GM10847 (cell line): ENCODE data around the gene CACNG5.

ENCODE experiments used
- POLR2A ChIP-seq: IDR thresholded peaks from 2 replicates; pipeline ENCODE4 v1.6.1; 2011; ENCODE audit not compliant: insufficient read length; ENCODE audit errors: extremely low read depth

CACNG5 gene

DNA sequence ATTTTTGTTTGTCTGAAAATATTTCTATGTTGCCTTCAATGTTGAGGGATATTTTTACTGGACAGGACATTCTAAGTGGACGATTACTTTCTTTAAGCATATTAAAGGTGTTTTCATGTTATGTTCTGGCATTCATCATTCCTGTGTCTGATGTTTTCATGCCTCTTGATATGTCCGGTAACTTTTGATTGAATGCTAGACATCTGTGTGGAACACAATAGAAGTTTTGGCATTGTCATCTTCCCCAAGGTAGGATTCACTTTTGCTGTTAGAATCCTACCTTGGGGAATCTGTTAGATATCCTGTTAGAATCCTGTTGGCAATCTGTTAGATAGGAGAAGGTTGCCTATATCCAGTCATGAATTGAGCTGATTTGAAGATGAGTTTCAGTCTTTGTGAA lies 28.9 kb downstream of the CACNG5 start:
- TF ChIP-seq POLR2A, result no peak

DNA sequence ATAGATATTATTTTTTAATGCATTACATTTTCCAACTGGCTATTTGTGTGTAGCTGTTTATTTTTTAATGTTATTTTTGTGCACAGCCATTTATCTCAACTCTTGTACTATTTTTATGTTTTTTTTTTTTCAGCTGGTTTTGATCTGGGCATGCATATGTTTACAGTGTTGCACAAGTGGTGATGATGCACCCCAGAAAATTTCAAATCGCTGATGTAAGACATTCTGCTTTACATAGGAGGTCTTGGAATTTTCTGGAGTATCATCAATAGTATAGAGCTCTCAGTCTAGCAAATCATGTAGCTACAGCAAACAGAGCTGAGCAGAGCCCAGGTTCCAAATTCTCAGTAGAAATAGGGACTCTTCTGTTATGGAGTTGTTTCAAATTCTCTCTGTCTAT lies 30.2 kb downstream of the CACNG5 start:
- TF ChIP-seq POLR2A, result no peak

GRCh38 chr17:66873962-66874361 lies 39.0 kb downstream of the CACNG5 start:
- no peak for TF ChIP-seq POLR2A

DNA sequence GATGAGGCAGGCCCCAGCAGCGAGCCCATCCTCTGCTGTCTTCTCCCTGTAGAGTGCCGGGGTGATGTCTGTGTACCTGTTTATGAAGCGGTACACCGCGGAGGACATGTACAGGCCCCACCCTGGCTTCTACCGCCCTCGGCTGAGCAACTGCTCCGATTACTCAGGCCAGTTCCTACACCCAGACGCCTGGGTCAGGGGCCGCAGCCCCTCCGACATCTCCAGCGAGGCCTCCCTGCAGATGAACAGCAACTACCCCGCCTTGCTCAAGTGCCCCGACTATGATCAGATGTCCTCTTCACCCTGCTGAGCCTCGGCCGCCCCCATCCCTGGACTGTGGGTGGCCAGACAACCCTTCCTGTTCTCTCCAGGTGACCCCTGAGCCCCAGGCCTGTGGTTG lies 50.0 kb downstream of the CACNG5 start:
- no peak for TF ChIP-seq POLR2A

DNA sequence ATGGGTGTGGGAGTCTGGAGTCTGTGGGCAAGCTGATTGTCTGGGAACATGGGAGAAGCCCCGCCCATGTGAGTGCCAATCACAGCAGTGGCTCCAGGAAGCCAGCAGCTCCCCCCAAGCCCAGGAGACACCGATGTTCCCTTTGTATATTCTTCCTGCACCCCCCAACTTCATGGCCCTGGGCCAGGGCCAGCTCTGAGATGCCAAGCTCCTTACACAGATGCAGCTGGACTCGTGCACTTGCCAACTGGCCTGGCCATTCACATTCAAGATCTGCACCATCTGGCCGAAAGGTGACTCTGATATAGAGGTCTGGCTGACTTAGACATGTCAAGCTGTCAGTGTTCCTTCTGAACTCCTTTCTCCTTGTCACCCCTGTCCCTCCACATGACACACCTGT lies 50.5 kb downstream of the CACNG5 start:
- TF ChIP-seq POLR2A, result no peak

- no peak for TF ChIP-seq POLR2A
Measured at GRCh38 chr17:66889480-66890230, 54.7 kb downstream of the CACNG5 start.

DNA sequence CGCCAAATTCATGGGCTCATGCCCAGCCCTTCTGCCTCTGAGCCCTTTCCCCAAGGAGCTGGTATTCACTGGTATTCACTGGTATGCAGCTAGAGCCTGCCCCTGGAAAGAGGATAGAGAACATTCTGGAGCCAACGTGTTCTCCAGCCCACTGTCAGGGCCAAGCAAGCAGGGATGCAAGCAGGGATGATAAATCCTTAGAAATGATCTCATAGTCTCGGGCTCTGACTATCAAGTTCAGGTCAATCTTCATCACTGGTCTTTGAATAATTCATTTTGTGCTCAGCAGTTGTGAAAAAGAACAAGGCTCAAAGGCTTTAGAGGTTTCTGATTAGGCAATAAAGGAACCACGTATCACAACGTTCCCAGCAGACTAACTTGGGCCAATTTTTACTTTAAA lies 57.3 kb downstream of the CACNG5 start:
- TF ChIP-seq POLR2A, result no peak

GRCh38 chr17:66893382-66893781 lies 58.5 kb downstream of the CACNG5 start:
- TF ChIP-seq POLR2A, result no peak

DNA sequence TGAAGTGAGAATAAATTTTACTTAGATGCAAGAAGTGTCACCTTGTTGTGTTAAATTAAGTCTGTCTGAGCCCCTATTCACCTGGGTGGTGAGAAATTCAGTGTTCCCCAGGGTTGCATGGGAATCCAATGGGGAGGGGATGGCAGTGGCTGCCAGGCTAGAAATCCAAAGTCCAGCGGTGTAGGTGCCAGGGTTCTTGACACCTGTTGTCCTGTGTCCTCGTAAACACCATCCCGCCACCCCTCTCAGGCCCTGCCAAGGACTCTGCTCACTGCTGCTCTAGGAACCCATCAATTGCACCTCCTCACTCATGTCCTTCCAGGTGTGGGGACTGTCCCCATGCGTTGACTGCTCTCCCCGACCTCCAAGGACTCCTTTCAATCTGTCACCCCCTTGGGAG lies 58.9 kb downstream of the CACNG5 start:
- TF ChIP-seq POLR2A, result no peak

- no peak for TF ChIP-seq POLR2A
Measured at GRCh38 chr17:66897141-66897540, 62.2 kb downstream of the CACNG5 start.

DNA sequence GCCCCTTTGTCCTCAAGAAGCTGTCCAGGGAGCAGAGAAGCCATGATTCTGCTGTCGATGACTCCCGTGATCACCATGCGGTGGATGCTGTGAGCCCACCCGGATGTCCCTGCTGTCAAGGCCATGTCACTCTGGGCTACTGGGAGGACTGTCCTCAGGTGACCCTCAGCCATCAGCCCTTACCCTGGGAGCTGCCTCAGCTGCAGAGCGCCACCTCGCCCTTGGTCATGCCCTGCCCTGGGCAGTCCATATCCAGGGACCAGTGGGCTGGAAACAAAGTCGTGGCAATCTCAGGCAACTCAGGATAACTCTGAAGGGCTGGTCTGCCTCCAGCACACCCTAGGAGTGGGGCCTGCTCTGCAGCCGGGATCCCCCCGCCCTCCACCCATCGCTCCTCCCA lies 63.6 kb downstream of the CACNG5 start:
- TF ChIP-seq POLR2A, result no peak

- no peak for TF ChIP-seq POLR2A
Measured at GRCh38 chr17:66900126-66901010, 65.5 kb downstream of the CACNG5 start.

GRCh38 chr17:66903781-66904180 lies 68.9 kb downstream of the CACNG5 start:
- TF ChIP-seq POLR2A, result no peak

DNA sequence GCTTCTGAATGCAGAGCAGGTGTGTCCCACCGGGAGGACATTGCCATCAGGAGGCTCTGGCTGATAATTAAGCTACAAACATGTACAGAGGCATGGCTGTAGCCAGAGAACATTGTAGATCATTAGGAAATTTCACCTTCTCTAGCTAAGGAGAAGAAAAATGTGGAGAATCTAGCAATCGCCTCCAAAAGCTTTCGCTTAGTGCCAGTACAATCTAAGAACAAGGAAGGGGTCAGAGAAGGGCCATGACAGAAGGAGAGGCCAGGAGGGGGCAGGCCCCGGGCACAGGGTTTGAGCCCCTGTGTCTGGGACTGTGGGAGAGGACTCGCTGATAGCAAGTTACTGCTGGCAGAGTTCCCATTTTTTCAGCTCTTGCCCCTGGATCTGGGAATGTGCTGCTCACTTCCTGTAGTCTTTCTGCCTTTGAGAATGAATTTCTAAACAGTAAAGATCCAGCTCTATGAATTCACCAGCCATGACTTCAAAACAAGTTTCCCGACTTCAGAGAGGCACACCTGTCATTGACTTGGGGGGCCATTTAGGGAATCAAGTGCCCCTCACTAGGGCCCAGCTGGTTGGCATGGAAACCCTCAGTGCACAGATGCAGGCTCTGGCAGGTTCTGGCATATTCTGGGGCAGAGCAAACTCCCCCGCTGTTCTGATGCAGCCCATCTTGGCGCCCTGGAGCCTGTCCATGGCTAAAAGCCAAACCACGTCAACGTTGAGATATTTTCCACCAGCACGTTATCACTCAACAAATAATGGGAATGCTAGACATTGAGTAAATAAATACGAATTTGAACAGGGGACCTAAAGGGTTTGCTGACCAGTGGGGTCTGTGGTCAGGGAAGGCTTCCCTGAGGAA lies 70.1 kb downstream of the CACNG5 start:
- no peak for TF ChIP-seq POLR2A
